Measurements from ENCODE around the gene KLHL12.

Gene KLHL12

GRCh38 chr1:202856014-202856413 is 71.0 kb downstream of the KLHL12 start:
- TF ChIP-seq ZFP30 (CRISPR knock-in tag; IDR thresholded peaks at IDR 0.05): no peak
- TF ChIP-seq, protein P1, sequence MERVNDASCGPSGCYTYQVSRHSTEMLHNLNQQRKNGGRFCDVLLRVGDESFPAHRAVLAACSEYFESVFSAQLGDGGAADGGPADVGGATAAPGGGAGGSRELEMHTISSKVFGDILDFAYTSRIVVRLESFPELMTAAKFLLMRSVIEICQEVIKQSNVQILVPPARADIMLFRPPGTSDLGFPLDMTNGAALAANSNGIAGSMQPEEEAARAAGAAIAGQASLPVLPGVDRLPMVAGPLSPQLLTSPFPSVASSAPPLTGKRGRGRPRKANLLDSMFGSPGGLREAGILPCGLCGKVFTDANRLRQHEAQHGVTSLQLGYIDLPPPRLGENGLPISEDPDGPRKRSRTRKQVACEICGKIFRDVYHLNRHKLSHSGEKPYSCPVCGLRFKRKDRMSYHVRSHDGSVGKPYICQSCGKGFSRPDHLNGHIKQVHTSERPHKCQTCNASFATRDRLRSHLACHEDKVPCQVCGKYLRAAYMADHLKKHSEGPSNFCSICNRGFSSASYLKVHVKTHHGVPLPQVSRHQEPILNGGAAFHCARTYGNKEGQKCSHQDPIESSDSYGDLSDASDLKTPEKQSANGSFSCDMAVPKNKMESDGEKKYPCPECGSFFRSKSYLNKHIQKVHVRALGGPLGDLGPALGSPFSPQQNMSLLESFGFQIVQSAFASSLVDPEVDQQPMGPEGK (CRISPR knock-in tag; IDR thresholded peaks at IDR 0.05; ENCODE audit: borderline replicate concordance): no peak
- no peak for TF ChIP-seq TOX (CRISPR knock-in tag; IDR thresholded peaks at IDR 0.05; ENCODE audit: borderline replicate concordance)
- no peak for TF ChIP-seq TSHZ2 (CRISPR knock-in tag; IDR thresholded peaks at IDR 0.05)
- no peak for TF ChIP-seq ESRRG (CRISPR knock-in tag; IDR thresholded peaks at IDR 0.05)
- TF ChIP-seq BACH2 (CRISPR knock-in tag; IDR thresholded peaks at IDR 0.05; ENCODE audit: borderline replicate concordance): no peak
- TF ChIP-seq ISL1 (CRISPR knock-in tag; IDR thresholded peaks at IDR 0.05): no peak
- no peak for TF ChIP-seq RARB (CRISPR knock-in tag; IDR thresholded peaks at IDR 0.05)
- ATAC-seq: no peak

- TF ChIP-seq SNAI2 (CRISPR knock-in tag; IDR thresholded peaks at IDR 0.05) (no peak), ZFP3 (CRISPR knock-in tag; IDR thresholded peaks at IDR 0.05) (no peak), CSDC2 (CRISPR knock-in tag; IDR thresholded peaks at IDR 0.05) (no peak), ISL1 (CRISPR knock-in tag; IDR thresholded peaks at IDR 0.05) (no peak), TOX (CRISPR knock-in tag; IDR thresholded peaks at IDR 0.05; ENCODE audit: borderline replicate concordance) (no peak), ZNF565 (CRISPR knock-in tag; conservative IDR thresholded peaks at IDR 0.05; ENCODE audit: low read depth) (no peak), GLIS3 (CRISPR knock-in tag; IDR thresholded peaks at IDR 0.05) (no peak), OSR1 (CRISPR knock-in tag; IDR thresholded peaks at IDR 0.05) (no peak), ARNTL (CRISPR knock-in tag; IDR thresholded peaks at IDR 0.05; ENCODE audit: borderline replicate concordance, low read depth) (no peak)
- TF ChIP-seq, protein P2, sequence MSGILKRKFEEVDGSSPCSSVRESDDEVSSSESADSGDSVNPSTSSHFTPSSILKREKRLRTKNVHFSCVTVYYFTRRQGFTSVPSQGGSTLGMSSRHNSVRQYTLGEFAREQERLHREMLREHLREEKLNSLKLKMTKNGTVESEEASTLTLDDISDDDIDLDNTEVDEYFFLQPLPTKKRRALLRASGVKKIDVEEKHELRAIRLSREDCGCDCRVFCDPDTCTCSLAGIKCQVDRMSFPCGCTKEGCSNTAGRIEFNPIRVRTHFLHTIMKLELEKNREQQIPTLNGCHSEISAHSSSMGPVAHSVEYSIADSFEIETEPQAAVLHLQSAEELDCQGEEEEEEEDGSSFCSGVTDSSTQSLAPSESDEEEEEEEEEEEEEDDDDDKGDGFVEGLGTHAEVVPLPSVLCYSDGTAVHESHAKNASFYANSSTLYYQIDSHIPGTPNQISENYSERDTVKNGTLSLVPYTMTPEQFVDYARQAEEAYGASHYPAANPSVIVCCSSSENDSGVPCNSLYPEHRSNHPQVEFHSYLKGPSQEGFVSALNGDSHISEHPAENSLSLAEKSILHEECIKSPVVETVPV (CRISPR knock-in tag; IDR thresholded peaks at IDR 0.05): no peak
- TF ChIP-seq, protein P1 (CRISPR knock-in tag; IDR thresholded peaks at IDR 0.05; ENCODE audit: borderline replicate concordance): no peak
- TF ChIP-seq, protein P3, sequence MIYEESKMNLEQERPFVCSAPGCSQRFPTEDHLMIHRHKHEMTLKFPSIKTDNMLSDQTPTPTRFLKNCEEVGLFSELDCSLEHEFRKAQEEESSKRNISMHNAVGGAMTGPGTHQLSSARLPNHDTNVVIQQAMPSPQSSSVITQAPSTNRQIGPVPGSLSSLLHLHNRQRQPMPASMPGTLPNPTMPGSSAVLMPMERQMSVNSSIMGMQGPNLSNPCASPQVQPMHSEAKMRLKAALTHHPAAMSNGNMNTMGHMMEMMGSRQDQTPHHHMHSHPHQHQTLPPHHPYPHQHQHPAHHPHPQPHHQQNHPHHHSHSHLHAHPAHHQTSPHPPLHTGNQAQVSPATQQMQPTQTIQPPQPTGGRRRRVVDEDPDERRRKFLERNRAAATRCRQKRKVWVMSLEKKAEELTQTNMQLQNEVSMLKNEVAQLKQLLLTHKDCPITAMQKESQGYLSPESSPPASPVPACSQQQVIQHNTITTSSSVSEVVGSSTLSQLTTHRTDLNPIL (CRISPR knock-in tag; IDR thresholded peaks at IDR 0.05; ENCODE audit: low read depth): no peak
- no peak for ATAC-seq
Observed at GRCh38 chr1:202854787-202855186, 72.2 kb downstream of the KLHL12 start.

- TF ChIP-seq BACH2 (CRISPR knock-in tag; IDR thresholded peaks at IDR 0.05; ENCODE audit: borderline replicate concordance): no peak
- ATAC-seq: peak; percentile 97
Observed at GRCh38 chr1:202852163-202852904, 74.7 kb downstream of the KLHL12 start.

Measured in SK-N-SH treated with all-trans-retinoic acid at 6 μM for 48 hours (cell line).